ENCODE results near the gene CNOT1.
"Not testable (repeated sequence)": the region's sequence is repeated elsewhere in the genome, so short reads cannot be mapped to it uniquely, and the experiment has no call there.

The CNOT1 gene

GRCh38 chr16:58638148-58639036 lies 8.8 kb upstream of the CNOT1 start:
- peak; percentile 46 for TF ChIP-seq CTCF (IDR thresholded peaks at IDR 0.05; ENCODE audit: low read depth, low read length)
- H3K4me3 ChIP-seq (ENCODE audit: low read depth, low read length), result no peak overlapping the region

DNA sequence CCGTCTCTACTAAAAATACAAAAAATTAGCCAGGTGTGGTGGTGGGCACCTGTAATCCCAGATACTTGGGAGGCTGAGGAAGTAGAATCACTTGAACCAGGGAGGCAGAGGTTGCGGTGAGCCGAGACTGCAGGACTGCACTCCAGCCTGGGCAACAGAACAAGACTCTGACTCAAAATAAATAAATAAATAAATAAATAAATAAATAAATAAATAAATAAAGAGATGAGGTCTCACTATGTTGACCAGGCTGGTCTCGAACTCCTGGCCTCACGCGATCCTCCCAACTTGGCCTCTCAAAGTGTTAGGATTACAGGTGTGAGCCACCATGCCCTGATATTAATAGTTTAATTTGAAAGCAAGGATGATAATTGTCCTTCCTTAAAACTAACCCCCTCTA lies 7.4 kb upstream of the CNOT1 start:
- H3K4me3 ChIP-seq (ENCODE audit: low read depth, low read length), result not testable (repeated sequence)

GRCh38 chr16:58636466-58636865 lies 6.8 kb upstream of the CNOT1 start:
- no peak for TF ChIP-seq CTCF (IDR thresholded peaks at IDR 0.05; ENCODE audit: low read depth, low read length)
- H3K4me3 ChIP-seq (ENCODE audit: low read depth, low read length), result no peak overlapping the region

GRCh38 chr16:58635502-58635901 lies 5.9 kb upstream of the CNOT1 start:
- H3K4me3 ChIP-seq (ENCODE audit: low read depth, low read length), result no peak overlapping the region
- TF ChIP-seq CTCF (IDR thresholded peaks at IDR 0.05; ENCODE audit: low read depth, low read length), result no peak

DNA sequence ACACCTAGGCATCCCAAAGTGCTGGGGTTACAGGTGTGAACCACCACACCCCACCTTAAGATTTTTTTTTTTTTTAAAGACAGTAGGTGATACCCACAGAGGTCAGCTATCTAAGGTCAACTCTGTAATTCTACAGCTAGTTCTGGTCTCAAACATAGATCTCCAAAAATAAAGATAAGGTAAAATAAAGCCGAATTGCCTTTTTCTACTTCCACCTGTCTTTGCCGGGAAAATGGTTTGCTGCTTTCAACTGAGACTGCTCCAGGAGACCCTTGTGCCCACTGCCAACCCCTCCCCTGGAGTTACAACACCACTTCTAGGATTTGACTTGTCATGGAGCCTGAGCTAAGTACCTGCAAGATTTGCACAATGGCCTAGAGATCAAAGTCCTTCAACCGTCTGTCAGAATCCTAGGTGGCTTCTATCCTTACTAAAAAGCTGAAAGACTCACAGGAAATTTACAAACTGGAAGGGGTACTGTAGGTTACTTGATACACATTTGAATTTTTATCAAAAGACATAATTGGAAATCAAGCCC lies 4.7 kb upstream of the CNOT1 start:
- TF ChIP-seq CTCF (IDR thresholded peaks at IDR 0.05; ENCODE audit: low read depth, low read length), result no peak
- no peak overlapping the region for H3K4me3 ChIP-seq (ENCODE audit: low read depth, low read length)

GRCh38 chr16:58628845-58629732 lies 537 bp downstream of the CNOT1 start:
- H3K4me3 ChIP-seq (ENCODE audit: low read depth, low read length), result peak overlapping the region; percentile 98
- TF ChIP-seq CTCF (IDR thresholded peaks at IDR 0.05; ENCODE audit: low read depth, low read length), result no peak

DNA sequence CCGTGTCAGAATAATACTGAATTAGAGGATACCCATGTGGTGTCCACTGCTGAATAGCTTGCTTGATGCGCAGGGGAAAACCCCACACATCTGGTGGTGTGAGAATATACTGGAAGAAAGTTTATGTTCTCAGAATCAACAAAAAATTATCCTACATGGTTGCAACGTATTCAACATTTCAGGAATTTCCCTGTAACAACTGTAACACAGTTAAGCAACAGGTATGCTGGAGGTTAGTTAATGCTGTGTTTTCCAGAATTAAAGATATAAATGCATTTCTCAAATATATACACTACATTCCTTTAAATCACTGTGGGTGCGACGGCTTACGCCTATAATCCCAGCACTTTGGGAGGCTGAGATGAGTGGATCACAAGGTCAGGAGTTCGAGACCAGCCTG lies 5.4 kb downstream of the CNOT1 start:
- H3K4me3 ChIP-seq (ENCODE audit: low read depth, low read length), result no peak overlapping the region
- TF ChIP-seq CTCF (IDR thresholded peaks at IDR 0.05; ENCODE audit: low read depth, low read length), result no peak

Data from WI38 (cell line).